HepG2 (cell line): ENCODE measurements around the gene ATL2. TPM values are rescaled to one million over a fixed set of nuclear protein-coding genes. Genes with fewer than 3 reads are reported as not detected.

Experiments used
- AKAP8 ChIP-seq: sonication (generic); formaldehyde crosslinking; IDR thresholded peaks from 2 replicates; pipeline ENCODE4 v1.5.1; 2020; ENCODE audit warnings: mild to moderate bottlenecking, missing genetic modification reagents
- ETS1 ChIP-seq: sonication (generic); formaldehyde crosslinking; IDR thresholded peaks from 2 replicates; pipeline ENCODE4 v1.4.0; 2020; ENCODE audit warnings: missing genetic modification reagents
- KDM5A ChIP-seq: fragments of 200-600 bp; sonication (generic); IDR thresholded peaks from 2 replicates; pipeline ENCODE4 v1.7.0; 2018; ENCODE audit warnings: antibody characterized with exemption, mild to moderate bottlenecking, low read length, borderline replicate concordance
- KDM5B ChIP-seq: sonication (generic); formaldehyde crosslinking; IDR thresholded peaks from 2 replicates; pipeline ENCODE4 v1.4.0; 2020; ENCODE audit warnings: missing genetic modification reagents, mild to moderate bottlenecking, borderline replicate concordance
- MAFK ChIP-seq, 2 experiments: IDR thresholded peaks in 1 of 2; conservative IDR thresholded peaks in 1 of 2; 2 replicates each; pipeline ENCODE4 v1.6.1; 2011; ENCODE audit warnings: improper control_type of control experiment in 2 of 2, low read length in 2 of 2
- PHF20 ChIP-seq: sonication (generic); formaldehyde crosslinking; IDR thresholded peaks from 2 replicates; pipeline ENCODE4 v1.5.0; 2020; ENCODE audit warnings: mild to moderate bottlenecking, missing genetic modification reagents
- RBAK ChIP-seq: sonication (generic); formaldehyde crosslinking; IDR thresholded peaks from 2 replicates; pipeline ENCODE4 v1.5.1; 2020; ENCODE audit warnings: mild to moderate bottlenecking, missing genetic modification reagents
- REPIN1 ChIP-seq: sonication (generic); formaldehyde crosslinking; IDR thresholded peaks from 2 replicates; pipeline ENCODE4 v1.8.0; 2022; ENCODE audit warnings: missing genetic modification reagents, low read depth, mild to moderate bottlenecking, borderline replicate concordance
- SP1 ChIP-seq, 2 experiments: fragments of 450-650 bp in 1 of 2; sonication (generic) in 1 of 2; formaldehyde crosslinking in 1 of 2; IDR thresholded peaks; 2 replicates each; pipeline versions ENCODE4 v1.4.0 to v1.6.1; 2016 to 2020; ENCODE audit warnings: missing genetic modification reagents in 1 of 2
- TEAD3 ChIP-seq: optimal IDR thresholded peaks from 2 replicates; pipeline ENCODE3; 2016; ENCODE audit warnings: borderline replicate concordance
- TRIM24 ChIP-seq: sonication (generic); formaldehyde crosslinking; IDR thresholded peaks from 2 replicates; pipeline ENCODE4 v1.8.0; 2022; ENCODE audit warnings: mild to moderate bottlenecking, missing genetic modification reagents
- ZBTB46 ChIP-seq: sonication (generic); formaldehyde crosslinking; IDR thresholded peaks from 2 replicates; pipeline ENCODE4 v1.4.0; 2020; ENCODE audit warnings: mild to moderate bottlenecking, missing genetic modification reagents, borderline replicate concordance
- ZFX ChIP-seq: sonication (generic); formaldehyde crosslinking; IDR thresholded peaks from 2 replicates; pipeline ENCODE4 v1.4.0; 2020; ENCODE audit warnings: mild to moderate bottlenecking, low read depth, missing genetic modification reagents, moderate library complexity
- ZMYM3 ChIP-seq: sonication (generic); formaldehyde crosslinking; IDR thresholded peaks from 2 replicates; pipeline ENCODE4 v1.5.1; 2020; ENCODE audit warnings: mild to moderate bottlenecking, missing genetic modification reagents
- ZNF225 ChIP-seq: sonication (generic); formaldehyde crosslinking; IDR thresholded peaks from 2 replicates; pipeline ENCODE4 v1.4.0; 2020; ENCODE audit warnings: mild to moderate bottlenecking, missing genetic modification reagents
- ZNF235 ChIP-seq: sonication (generic); formaldehyde crosslinking; IDR thresholded peaks from 2 replicates; pipeline ENCODE4 v1.8.1; 2023; ENCODE audit warnings: mild to moderate bottlenecking, missing genetic modification reagents, borderline replicate concordance
- ZNF747 ChIP-seq: sonication (generic); formaldehyde crosslinking; IDR thresholded peaks from 2 replicates; pipeline ENCODE4 v1.8.1; 2023; ENCODE audit warnings: missing genetic modification reagents, mild to moderate bottlenecking, borderline replicate concordance
- polyA plus RNA-seq, 8 experiments: library from polyadenylated mRNA; depleted of rRNA in 3 of 8; stranded (reverse) in 7 of 8; unstranded in 1 of 8; fragments of >200 nt; fragmentation: Illumina TruSeq in 4 of 8; extraction: Trizol in 4 of 8; gene quantifications; 2 replicates each; pipeline versions ENCODE4 v1.2.1 to v1.2.3, GENCODE V29; 2011 to 2016; ENCODE audit warnings: low read depth in 4 of 8, missing spikeins in 1 of 8, mixed read lengths in 1 of 8; ENCODE audit not compliant: insufficient read depth in 1 of 8
- total RNA-seq, 5 experiments: library from RNA; depleted of rRNA; stranded (reverse); fragments of >200 nt; fragmentation: Illumina TruSeq; extraction: Trizol; gene quantifications; 2 replicates each; pipeline ENCODE4 v1.2.3, GENCODE V29; 2016; ENCODE audit warnings: low read depth in 1 of 5
- TF ChIP-seq, protein P1 (sequence below): IDR thresholded peaks from 2 replicates; pipeline ENCODE4 v1.6.1; 2016; ENCODE audit warnings: missing compliant biosample characterization, missing genetic modification reagents, borderline replicate concordance
- TF ChIP-seq, protein P2 (sequence below): sonication (generic); formaldehyde crosslinking; IDR thresholded peaks from 2 replicates; pipeline ENCODE4 v1.4.0; 2020; ENCODE audit warnings: missing genetic modification reagents, mild to moderate bottlenecking, borderline replicate concordance
- TF ChIP-seq, protein P3 (sequence below): sonication (generic); formaldehyde crosslinking; IDR thresholded peaks from 2 replicates; pipeline ENCODE4 v1.8.0; 2022; ENCODE audit warnings: low read depth, missing genetic modification reagents

The ATL2 gene
- total and polyA plus RNA-seq, 2 of the 13 experiments (the other 11 are each of a cell fraction or from before 2014, with no cell fraction given), result 56.5 to 119 TPM

DNA sequence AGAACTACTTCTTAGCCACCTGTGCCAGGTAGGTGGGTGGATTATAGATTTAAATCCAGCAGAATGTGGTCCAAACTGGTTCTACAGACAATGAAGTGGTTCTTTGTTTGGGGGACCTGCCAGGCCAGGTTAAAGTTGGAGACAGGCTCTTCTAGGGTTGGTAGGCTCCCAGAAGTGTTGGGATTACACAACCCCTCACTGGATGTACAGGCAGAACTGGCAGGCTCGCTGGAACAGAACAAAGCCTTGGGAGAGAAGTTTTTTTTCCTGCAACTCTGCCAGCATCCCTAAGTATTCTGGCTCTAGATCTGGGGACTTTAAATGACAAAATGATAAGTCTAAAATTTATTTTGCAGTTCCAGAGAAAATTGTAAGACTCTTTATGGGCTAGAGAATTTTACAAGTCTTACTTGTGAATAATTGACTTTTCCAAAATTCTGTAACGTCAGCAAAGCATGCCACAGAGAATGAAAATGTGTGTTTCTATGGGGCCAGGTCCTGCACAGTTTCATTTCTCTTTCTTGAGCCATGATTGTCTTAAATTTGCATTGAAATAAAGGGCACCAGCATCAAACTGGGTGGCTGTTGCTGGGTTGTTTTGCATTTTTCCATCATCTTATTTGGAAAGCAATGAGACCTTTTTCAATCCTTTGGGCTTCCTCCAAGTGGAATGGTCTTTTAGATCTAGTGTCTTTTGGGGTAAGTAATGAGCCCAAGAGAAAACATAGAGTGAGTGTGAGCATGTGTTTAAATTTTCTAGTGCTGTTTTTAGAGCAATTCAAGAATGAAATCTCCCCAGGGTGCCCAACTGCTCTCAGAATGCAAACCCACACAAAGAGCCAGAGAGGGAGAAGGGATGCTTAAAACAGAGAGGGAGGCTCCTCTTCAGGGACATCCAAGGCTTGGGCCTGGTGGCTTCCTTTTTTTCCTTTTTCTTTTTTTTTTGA, 32.4 kb upstream of the ATL2 start (continued):
- 0 out of 2 replicates have a peak, but pooled peaks have one; percentile 8 for TF ChIP-seq ZMYM3
- TF ChIP-seq ZNF225 (CRISPR knock-in tag), result no peak
- no peak for TF ChIP-seq PHF20 (CRISPR knock-in tag)
- TF ChIP-seq ZNF235 (CRISPR knock-in tag), result no peak
- no peak for TF ChIP-seq RBAK
- peak; percentile 55 to 57; a peak in 3 of 4 replicates for TF ChIP-seq MAFK (conservative IDR thresholded peaks at IDR 0.05 in 1 of 2, IDR thresholded peaks at IDR 0.05 in 1 of 2; ENCODE audit: low read length in 2 of 2)
- no peak for TF ChIP-seq SP1 (IDR thresholded peaks at IDR 0.05)
- TF ChIP-seq SP1 (CRISPR knock-in tag; IDR thresholded peaks at IDR 0.05), result no peak
- TF ChIP-seq KDM5B, result no peak
- no peak for TF ChIP-seq ZFX
- no peak for TF ChIP-seq ZNF747 (CRISPR knock-in tag)
- TF ChIP-seq ZBTB46 (CRISPR knock-in tag), result no peak
- no peak for TF ChIP-seq TRIM24
- TF ChIP-seq, protein P1, sequence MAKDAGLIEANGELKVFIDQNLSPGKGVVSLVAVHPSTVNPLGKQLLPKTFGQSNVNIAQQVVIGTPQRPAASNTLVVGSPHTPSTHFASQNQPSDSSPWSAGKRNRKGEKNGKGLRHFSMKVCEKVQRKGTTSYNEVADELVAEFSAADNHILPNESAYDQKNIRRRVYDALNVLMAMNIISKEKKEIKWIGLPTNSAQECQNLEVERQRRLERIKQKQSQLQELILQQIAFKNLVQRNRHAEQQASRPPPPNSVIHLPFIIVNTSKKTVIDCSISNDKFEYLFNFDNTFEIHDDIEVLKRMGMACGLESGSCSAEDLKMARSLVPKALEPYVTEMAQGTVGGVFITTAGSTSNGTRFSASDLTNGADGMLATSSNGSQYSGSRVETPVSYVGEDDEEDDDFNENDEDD (CRISPR knock-in tag), result no peak
- TF ChIP-seq, protein P2, sequence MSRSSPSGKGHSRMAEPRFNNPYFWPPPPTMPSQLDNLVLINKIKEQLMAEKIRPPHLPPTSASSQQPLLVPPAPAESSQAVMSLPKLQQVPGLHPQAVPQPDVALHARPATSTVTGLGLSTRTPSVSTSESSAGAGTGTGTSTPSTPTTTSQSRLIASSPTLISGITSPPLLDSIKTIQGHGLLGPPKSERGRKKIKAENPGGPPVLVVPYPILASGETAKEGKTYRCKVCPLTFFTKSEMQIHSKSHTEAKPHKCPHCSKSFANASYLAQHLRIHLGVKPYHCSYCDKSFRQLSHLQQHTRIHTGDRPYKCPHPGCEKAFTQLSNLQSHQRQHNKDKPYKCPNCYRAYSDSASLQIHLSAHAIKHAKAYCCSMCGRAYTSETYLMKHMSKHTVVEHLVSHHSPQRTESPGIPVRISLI, result peak; percentile 23; the same call in 1 of the 2 replicates
- no peak for TF ChIP-seq ETS1 (CRISPR knock-in tag)
- TF ChIP-seq REPIN1, result no peak
- TF ChIP-seq, protein P3, sequence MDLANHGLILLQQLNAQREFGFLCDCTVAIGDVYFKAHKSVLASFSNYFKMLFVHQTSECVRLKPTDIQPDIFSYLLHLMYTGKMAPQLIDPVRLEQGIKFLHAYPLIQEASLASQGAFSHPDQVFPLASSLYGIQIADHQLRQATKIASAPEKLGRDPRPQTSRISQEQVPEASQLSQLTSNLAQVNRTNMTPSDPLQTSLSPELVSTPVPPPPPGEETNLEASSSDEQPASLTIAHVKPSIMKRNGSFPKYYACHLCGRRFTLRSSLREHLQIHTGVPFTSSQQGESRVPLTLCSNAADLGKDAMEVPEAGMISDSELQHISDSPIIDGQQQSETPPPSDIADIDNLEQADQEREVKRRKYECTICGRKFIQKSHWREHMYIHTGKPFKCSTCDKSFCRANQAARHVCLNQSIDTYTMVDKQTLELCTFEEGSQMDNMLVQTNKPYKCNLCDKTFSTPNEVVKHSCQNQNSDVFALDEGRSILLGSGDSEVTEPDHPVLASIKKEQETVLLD (CRISPR knock-in tag), result no peak
- no peak for TF ChIP-seq TEAD3 (CRISPR knock-in tag)
- TF ChIP-seq KDM5A, result no peak
- no peak for TF ChIP-seq AKAP8 (CRISPR knock-in tag)
- TF ChIP-seq, all 625 proteins: peak for 10
